ENCODE data around the gene GINS2. TPM values are rescaled to one million over a fixed set of nuclear protein-coding genes. Genes with fewer than 3 reads are reported as not detected.

Gene GINS2
- polyA plus RNA-seq, 1 of the 3 experiments (the other 2 are of a cell fraction) = 9.0 TPM

GRCh38 chr16:85659805-85660511 lies 28.8 kb downstream of the GINS2 start:
- peaks cover 14 to 89% of the 10 kb centered on the region in 2 experiments for H3K36me3 ChIP-seq (replicated peaks in 1 of 2; ENCODE audit: control insufficient read depth in 1 of 2, insufficient read depth in 2 of 2, low read length in 1 of 2)
- CTCF ChIA-PET = interaction anchor here (0.6 to 7.9 kb wide), 24 partner anchors 9 to 604 kb away, joined by 3 to 91 read pairs (median 4); partner anchors contain the start of gene GSE1
- no peak overlapping the region for H3K4me2 ChIP-seq
- H3K27ac ChIP-seq (ENCODE audit: low read depth in 2 of 2, low read length in 1 of 2) = no peak overlapping the region; a peak in 1 of 4 replicates
- H3K9me2 ChIP-seq = no peaks in the 10 kb centered on the region
- H3K27me3 ChIP-seq (ENCODE audit: insufficient read depth) = no peaks in the 10 kb centered on the region
- peak; percentile 94 for TF ChIP-seq CTCF (IDR thresholded peaks at IDR 0.05)
- peak; percentile 77 for TF ChIP-seq RAD21 (IDR thresholded peaks at IDR 0.05; ENCODE audit: low read length)
- no peak for TF ChIP-seq FOSL2 (IDR thresholded peaks at IDR 0.05; ENCODE audit: borderline replicate concordance, low read depth)
- no peak for TF ChIP-seq ZBTB33 (IDR thresholded peaks at IDR 0.05; ENCODE audit: borderline replicate concordance, low read depth)
- TF ChIP-seq SMC3 (IDR thresholded peaks at IDR 0.05; ENCODE audit: low read depth, low read length) = peak; percentile 66
- POLR2A ChIA-PET = interaction anchor here (0.7 kb wide), 1 partner anchor 14 kb away, joined by 3 read pairs; no protein-coding TSS in a partner anchor
- no peak overlapping the region for H2AFZ ChIP-seq (ENCODE audit: low read depth)
- H3K79me2 ChIP-seq (ENCODE audit: insufficient read depth) = no peaks in the 10 kb centered on the region
- DNase-seq = peak; percentile 93
- H3K4me3 ChIP-seq (ENCODE audit: low read depth in 2 of 2, low read length in 1 of 2) = no peak overlapping the region
- no peaks in the 10 kb centered on the region for H3K9me3 ChIP-seq
- H4K20me1 ChIP-seq (ENCODE audit: insufficient read depth) = peaks cover 12% of the 10 kb centered on the region
- no peak overlapping the region for H3K9ac ChIP-seq
- WGBS (ENCODE audit: low lambda C conversion rate) = 69% methylated on average over 12 of the region's 12 CpGs
- peaks cover 0 to 36% of the 10 kb centered on the region in 2 experiments; a peak in 1 of 4 replicates for H3K4me1 ChIP-seq (ENCODE audit: control insufficient read depth in 1 of 2, insufficient read depth in 2 of 2, low read depth in 1 of 2, low read length in 1 of 2)
- H3F3A ChIP-seq (replicated peaks; ENCODE audit: insufficient read depth) = no peaks in the 10 kb centered on the region

GRCh38 chr16:85659336-85659735 lies 29.4 kb downstream of the GINS2 start:
- no peaks in the 10 kb centered on the region for H3K9me2 ChIP-seq
- peaks cover under 1% of the 10 kb centered on the region for H3F3A ChIP-seq (replicated peaks; ENCODE audit: insufficient read depth)
- TF ChIP-seq GATA2 (CRISPR knock-in tag; IDR thresholded peaks at IDR 0.05) = no peak
- peaks cover 14% of the 10 kb centered on the region for H4K20me1 ChIP-seq (ENCODE audit: insufficient read depth)
- H3K27ac ChIP-seq (ENCODE audit: low read depth in 2 of 2, low read length in 1 of 2) = peak overlapping the region in 1 of 2 experiments; percentile 53; a peak in 2 of 4 replicates
- H3K9me3 ChIP-seq = no peaks in the 10 kb centered on the region
- H3K4me2 ChIP-seq = no peak overlapping the region
- no peak overlapping the region for H2AFZ ChIP-seq (ENCODE audit: low read depth)
- POLR2A ChIA-PET = no interaction called here
- no peaks in the 10 kb centered on the region for H3K27me3 ChIP-seq (ENCODE audit: insufficient read depth)
- peaks cover 0 to 39% of the 10 kb centered on the region in 2 experiments; a peak in 1 of 4 replicates for H3K4me1 ChIP-seq (ENCODE audit: control insufficient read depth in 1 of 2, insufficient read depth in 2 of 2, low read depth in 1 of 2, low read length in 1 of 2)
- CTCF ChIA-PET = interaction anchor here (0.6 to 7.9 kb wide), 19 partner anchors 10 to 399 kb away, joined by 3 to 91 read pairs (median 4); partner anchors contain the start of gene GSE1
- no peak for DNase-seq
- H3K79me2 ChIP-seq (ENCODE audit: insufficient read depth) = no peaks in the 10 kb centered on the region
- no peak overlapping the region for H3K9ac ChIP-seq
- H3K36me3 ChIP-seq (replicated peaks in 1 of 2; ENCODE audit: control insufficient read depth in 1 of 2, insufficient read depth in 2 of 2, low read length in 1 of 2) = peaks cover 14 to 89% of the 10 kb centered on the region in 2 experiments
- 90% methylated on average over 8 of the region's 8 CpGs for WGBS (ENCODE audit: low lambda C conversion rate)
- H3K4me3 ChIP-seq (ENCODE audit: low read depth in 2 of 2, low read length in 1 of 2) = no peak overlapping the region
